H9 (cell line): ENCODE data around the gene ATF7. TPM values are rescaled to one million over a fixed set of nuclear protein-coding genes. Genes with fewer than 3 reads are reported as not detected.

Experiments
- DNase-seq: peaks from one replicate; pipeline ENCODE4 v3.0.0-alpha.2; 2017
- H2AFZ ChIP-seq: one replicate; pipeline ENCODE4 v1.6.1; 2013; ENCODE audit warnings: mild to moderate bottlenecking, low read length, control low read depth, moderate library complexity
- H2AK5ac ChIP-seq: 2 replicates; pipeline ENCODE4 v1.6.1; 2013; ENCODE audit warnings: low read length, control low read depth, mixed read lengths; ENCODE audit not compliant: insufficient read length
- H2BK120ac ChIP-seq: one replicate; pipeline ENCODE4 v1.6.1; 2013; ENCODE audit warnings: low read depth, mild to moderate bottlenecking, low read length, control low read depth, inconsistent platforms; ENCODE audit not compliant: poor library complexity, severe bottlenecking
- H2BK12ac ChIP-seq: 2 replicates; pipeline ENCODE4 v1.6.1; 2013; ENCODE audit warnings: low read length, control low read depth, mixed read lengths, low read depth; ENCODE audit not compliant: insufficient read length
- H2BK15ac ChIP-seq: 2 replicates; pipeline ENCODE4 v1.6.1; 2013; ENCODE audit warnings: low read depth, low read length, control low read depth
- H2BK20ac ChIP-seq: one replicate; pipeline ENCODE4 v1.6.1; 2013; ENCODE audit warnings: low read depth, mild to moderate bottlenecking, low read length, control low read depth, inconsistent platforms; ENCODE audit not compliant: poor library complexity, severe bottlenecking
- H2BK5ac ChIP-seq: 2 replicates; pipeline ENCODE4 v1.6.1; 2013; ENCODE audit warnings: low read length, control low read depth, mixed read lengths; ENCODE audit not compliant: insufficient read length
- H3K14ac ChIP-seq: 2 replicates; pipeline ENCODE4 v1.6.1; 2013; ENCODE audit warnings: low read length, control low read depth; ENCODE audit not compliant: insufficient read depth
- H3K18ac ChIP-seq: 2 replicates; pipeline ENCODE4 v1.6.1; 2013; ENCODE audit warnings: low read depth, mild to moderate bottlenecking, mixed read lengths, low read length, control low read depth; ENCODE audit not compliant: insufficient read length
- H3K23ac ChIP-seq: 2 replicates; pipeline ENCODE4 v1.6.1; 2013; ENCODE audit warnings: low read length, control low read depth, mixed read lengths, low read depth; ENCODE audit not compliant: insufficient read length
- H3K23me2 ChIP-seq: 2 replicates; pipeline ENCODE4 v1.6.1; 2013; ENCODE audit warnings: low read depth, mild to moderate bottlenecking, mixed read lengths, low read length, control low read depth; ENCODE audit not compliant: insufficient read length, poor library complexity, severe bottlenecking
- H3K27ac ChIP-seq: 2 replicates; pipeline ENCODE4 v1.5.1; 2013; ENCODE audit warnings: low read length, control low read depth, mixed read lengths, low read depth; ENCODE audit not compliant: insufficient read length
- H3K27me3 ChIP-seq: 2 replicates; pipeline ENCODE4 v1.6.1; 2013; ENCODE audit warnings: low read length, control low read depth, inconsistent platforms; ENCODE audit not compliant: insufficient read depth
- H3K4ac ChIP-seq: 2 replicates; pipeline ENCODE4 v1.6.1; 2013; ENCODE audit warnings: low read depth, mild to moderate bottlenecking, control low read depth, inconsistent platforms, low read length, moderate library complexity
- H3K4me1 ChIP-seq: 2 replicates; pipeline ENCODE4 v1.6.1; 2013; ENCODE audit warnings: low read length, control low read depth, inconsistent platforms; ENCODE audit not compliant: insufficient read depth
- H3K4me2 ChIP-seq: 2 replicates; pipeline ENCODE4 v1.6.1; 2013; ENCODE audit warnings: low read length, control low read depth, mixed read lengths; ENCODE audit not compliant: insufficient read length, insufficient read depth
- H3K56ac ChIP-seq: 2 replicates; pipeline ENCODE4 v1.6.1; 2013; ENCODE audit warnings: low read depth, mild to moderate bottlenecking, mixed read lengths, low read length, control low read depth; ENCODE audit not compliant: insufficient read length
- H3K79me1 ChIP-seq: 2 replicates; pipeline ENCODE4 v1.6.1; 2013; ENCODE audit warnings: low read depth, mild to moderate bottlenecking, moderate library complexity, low read length, control low read depth, inconsistent platforms; ENCODE audit not compliant: insufficient read depth, poor library complexity, severe bottlenecking
- H3K79me2 ChIP-seq: 2 replicates; pipeline ENCODE4 v1.6.1; 2013; ENCODE audit warnings: low read length, control low read depth, inconsistent platforms; ENCODE audit not compliant: insufficient read depth
- H3K9ac ChIP-seq: 2 replicates; pipeline ENCODE4 v1.6.1; 2013; ENCODE audit warnings: low read length, control low read depth, mixed read lengths; ENCODE audit not compliant: insufficient read length; ENCODE audit errors: extremely low read depth
- H3K9me3 ChIP-seq: one replicate; pipeline ENCODE4 v1.6.1; 2013; ENCODE audit warnings: low read depth, low read length, inconsistent platforms; ENCODE audit not compliant: control insufficient read depth
- H3T11ph ChIP-seq: one replicate; pipeline ENCODE4 v1.6.1; 2013; ENCODE audit warnings: mild to moderate bottlenecking, low read length, control low read depth, inconsistent platforms
- H4K20me1 ChIP-seq: one replicate; pipeline ENCODE4 v1.6.1; 2013; ENCODE audit not compliant: control insufficient read depth, insufficient read length, insufficient read depth
- H4K5ac ChIP-seq: 2 replicates; pipeline ENCODE4 v1.6.1; 2013; ENCODE audit warnings: low read depth, mild to moderate bottlenecking, mixed read lengths, low read length, control low read depth; ENCODE audit not compliant: insufficient read length
- H4K8ac ChIP-seq: replicated peaks from 2 replicates; pipeline ENCODE4 v1.6.1; 2013; ENCODE audit warnings: low read length, control low read depth, mixed read lengths, low read depth; ENCODE audit not compliant: insufficient read length
- H4K91ac ChIP-seq: 2 replicates; pipeline ENCODE4 v1.6.1; 2013; ENCODE audit warnings: low read depth, mild to moderate bottlenecking, moderate library complexity, mixed read lengths, low read length, control low read depth; ENCODE audit not compliant: insufficient read length
- H3K27ac Mint-ChIP-seq, 3 experiments: 2 replicates in 2 of 3; 3 replicates in 1 of 3; pipeline ENCODE4 v1.8.0; 2020 to 2021; ENCODE audit warnings: mixed read lengths in 3 of 3, mild to moderate bottlenecking in 1 of 3, moderate library complexity in 1 of 3
- H3K27me3 Mint-ChIP-seq: 2 replicates; pipeline ENCODE4 v1.8.0; 2021; ENCODE audit warnings: low read depth, mild to moderate bottlenecking, moderate library complexity, mixed read lengths
- H3K36me3 Mint-ChIP-seq, 3 experiments: 2 replicates in 2 of 3; 3 replicates in 1 of 3; pipeline ENCODE4 v1.8.0; 2020 to 2021; ENCODE audit warnings: low read depth in 3 of 3, mixed read lengths in 3 of 3; ENCODE audit not compliant: insufficient read depth in 1 of 3
- H3K4me1 Mint-ChIP-seq, 2 experiments: 2 replicates each; pipeline ENCODE4 v1.8.0; 2020; ENCODE audit warnings: mixed read lengths in 2 of 2
- H3K4me3 Mint-ChIP-seq, 2 experiments: 2 replicates in 1 of 2; 3 replicates in 1 of 2; pipeline ENCODE4 v1.8.0; 2020 to 2021; ENCODE audit warnings: mild to moderate bottlenecking in 2 of 2, mixed read lengths in 2 of 2, moderate library complexity in 1 of 2
- H3K9me3 Mint-ChIP-seq, 2 experiments: 2 replicates in 1 of 2; 3 replicates in 1 of 2; pipeline ENCODE4 v1.8.0; 2020; ENCODE audit warnings: mild to moderate bottlenecking in 2 of 2, mixed read lengths in 2 of 2, moderate library complexity in 1 of 2
- CTCF ChIP-seq: fragments of 200-600 bp; sonication (generic); conservative IDR thresholded peaks from 3 replicates; pipeline ENCODE4 v1.8.0; 2021; ENCODE audit warnings: antibody characterized with exemption, mild to moderate bottlenecking
- WGBS: extraction: QIAGEN DNeasy Blood & Tissue Kit; methylation state at CpG from one replicate; pipeline ENCODE4 v1.1.7; 2013; ENCODE audit warnings: missing lambda C conversion rate, low lambda C conversion rate, mixed read lengths; ENCODE audit not compliant: insufficient read length; ENCODE audit errors: extremely low coverage; 5-methylcytosine and 5-hydroxymethylcytosine counted together
- total RNA-seq: library from RNA; stranded (reverse); gene quantifications from 2 replicates; pipeline ENCODE4 v1.2.1, GENCODE V29; 2021

Gene ATF7
- total RNA-seq, 1 experiment from 2014 or later = 17.7 TPM

GRCh38 chr12:53591301-53592206 is 34.6 kb downstream of the ATF7 start:
- Histone ChIP-seq H3K9me3 (no peaks in the 10 kb centered on the region), H3K27ac (no peak overlapping the region), H3K27me3 (no peaks in the 10 kb centered on the region), H2AFZ (no peak overlapping the region), H4K8ac (no peak overlapping the region), H3K79me1 (no peaks in the 10 kb centered on the region), H2BK12ac (no peak overlapping the region), H3K4ac (no peak overlapping the region), H3K23ac (no peak overlapping the region), H3K18ac (no peak overlapping the region), H3K4me1 (0 out of 2 replicates have a peak, but pooled peaks cover 3% of the 10 kb centered on the region), H3K9ac (no peak overlapping the region), H2BK20ac (no peak overlapping the region), H2BK120ac (no peak overlapping the region), H2BK15ac (no peak overlapping the region), H3K56ac (no peak overlapping the region), H2AK5ac (no peak overlapping the region), H3K23me2 (no peaks in the 10 kb centered on the region), H4K91ac (no peak overlapping the region), H3T11ph (no peak overlapping the region), H3K14ac (no peak overlapping the region), H4K20me1 (no peaks in the 10 kb centered on the region), H4K5ac (no peak overlapping the region), H3K79me2 (no peaks in the 10 kb centered on the region), H2BK5ac (no peak overlapping the region), H3K4me2 (no peak overlapping the region)
- no peaks in the 10 kb centered on the region for H3K9me3 Mint-ChIP-seq
- no peak for TF ChIP-seq CTCF
- H3K4me3 Mint-ChIP-seq = no peak overlapping the region
- H3K27me3 Mint-ChIP-seq = no peaks in the 10 kb centered on the region
- H3K4me1 Mint-ChIP-seq = peaks cover 11 to 17% of the 10 kb centered on the region in 2 experiments
- no CpG with 5 or more reads among the region's 6 CpGs for WGBS
- no peak for DNase-seq
- no peaks in the 10 kb centered on the region for H3K36me3 Mint-ChIP-seq
- H3K27ac Mint-ChIP-seq = peak overlapping the region in 1 of 3 experiments; percentile 23; a peak in 1 of 7 replicates
